Gastrocnemius medialis (tissue), 4 donors: Measurements from ENCODE around the gene CENPL.

Experiments
- CTCF ChIP-seq, 5 experiments: fragments of 450-650 bp in 3 of 5; fragments of 200-600 bp in 2 of 5; sonication (generic) in 2 of 5; IDR thresholded peaks in 4 of 5; conservative IDR thresholded peaks in 1 of 5; 1 replicate in 4 of 5; 2 replicates in 1 of 5; pipeline ENCODE4 v1.5.1; 2016 to 2019; ENCODE audit warnings: antibody characterized with exemption in 5 of 5, mild to moderate bottlenecking in 3 of 5, moderate library complexity in 3 of 5
- POLR2A ChIP-seq, 2 donors: fragments of 450-650 bp; IDR thresholded peaks; one replicate each; pipeline ENCODE4 v1.6.1; 2017; ENCODE audit warnings: antibody characterized with exemption in 2 of 2, mild to moderate bottlenecking in 2 of 2, moderate library complexity in 2 of 2

DNA sequence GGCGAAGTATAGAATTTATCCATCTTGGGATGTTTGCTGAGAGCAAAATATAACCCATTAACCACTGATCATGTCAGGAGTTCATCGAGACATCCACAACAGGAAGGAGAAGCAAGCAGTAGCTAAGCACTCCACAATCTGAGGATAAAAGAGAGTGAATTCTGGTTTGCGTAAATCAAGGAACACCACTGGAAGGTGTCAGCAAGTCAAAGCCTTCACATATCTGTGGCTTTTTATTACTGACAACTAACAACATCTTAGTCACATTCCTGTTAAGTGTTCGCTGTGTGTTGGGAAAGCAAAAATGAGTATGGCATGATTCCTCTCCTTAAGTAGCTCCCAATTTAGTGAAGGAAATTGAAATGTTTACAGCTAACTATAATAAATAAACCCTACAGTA, 44.7 kb downstream of the CENPL start:
- TF ChIP-seq CTCF (IDR thresholded peaks at IDR 0.05 in 4 of 5, conservative IDR thresholded peaks at IDR 0.05 in 1 of 5), result no peak
- no peak for TF ChIP-seq POLR2A (IDR thresholded peaks at IDR 0.05)
